ENCODE results near the gene MYL4. TPM values are rescaled to one million over a fixed set of nuclear protein-coding genes. Genes with fewer than 3 reads are reported as not detected.

The MYL4 gene
- total RNA-seq, 1 donor from 2014 or later = 7.6 TPM

GRCh38 chr17:47270946-47271705 lies 62.0 kb downstream of the MYL4 start:
- DNase-seq = no peak
- Mint-ChIP-seq H3K36me3 (ENCODE audit: unreplicated experiment) (no peaks in the 10 kb centered on the region), H3K27me3 (ENCODE audit: unreplicated experiment) (peaks cover 1% of the 10 kb centered on the region), H3K4me1 (ENCODE audit: low read depth, unreplicated experiment) (peaks cover 4% of the 10 kb centered on the region), H3K27ac (ENCODE audit: unreplicated experiment) (no peak overlapping the region), H3K9me3 (ENCODE audit: unreplicated experiment) (peaks cover 4% of the 10 kb centered on the region), H3K4me3 (ENCODE audit: unreplicated experiment) (no peak overlapping the region)
- TF ChIP-seq CTCF (IDR thresholded peaks at IDR 0.05; ENCODE audit: partially characterized antibody, unreplicated experiment) = no peak

GRCh38 chr17:47272491-47272890 lies 63.3 kb downstream of the MYL4 start:
- peaks cover 4% of the 10 kb centered on the region for H3K9me3 Mint-ChIP-seq (ENCODE audit: unreplicated experiment)
- no peaks in the 10 kb centered on the region for H3K36me3 Mint-ChIP-seq (ENCODE audit: unreplicated experiment)
- H3K27ac Mint-ChIP-seq (ENCODE audit: unreplicated experiment) = no peak overlapping the region
- peaks cover 8% of the 10 kb centered on the region for H3K4me1 Mint-ChIP-seq (ENCODE audit: low read depth, unreplicated experiment)
- H3K27me3 Mint-ChIP-seq (ENCODE audit: unreplicated experiment) = peaks cover 1% of the 10 kb centered on the region
- no peak for DNase-seq
- no peak overlapping the region for H3K4me3 Mint-ChIP-seq (ENCODE audit: unreplicated experiment)
- no peak for TF ChIP-seq CTCF (IDR thresholded peaks at IDR 0.05; ENCODE audit: partially characterized antibody, unreplicated experiment)

GRCh38 chr17:47273245-47273644 lies 64.1 kb downstream of the MYL4 start:
- no peak overlapping the region for H3K27ac Mint-ChIP-seq (ENCODE audit: unreplicated experiment)
- no peak for DNase-seq
- TF ChIP-seq CTCF (IDR thresholded peaks at IDR 0.05; ENCODE audit: partially characterized antibody, unreplicated experiment) = no peak

More at GRCh38 chr17:47273245-47273644, 64.1 kb downstream of the MYL4 start:
- H3K4me3 Mint-ChIP-seq (ENCODE audit: unreplicated experiment) = no peak overlapping the region
- peaks cover 1% of the 10 kb centered on the region for H3K27me3 Mint-ChIP-seq (ENCODE audit: unreplicated experiment)
- H3K36me3 Mint-ChIP-seq (ENCODE audit: unreplicated experiment) = no peaks in the 10 kb centered on the region
- peaks cover 4% of the 10 kb centered on the region for H3K9me3 Mint-ChIP-seq (ENCODE audit: unreplicated experiment)
- peaks cover 8% of the 10 kb centered on the region for H3K4me1 Mint-ChIP-seq (ENCODE audit: low read depth, unreplicated experiment)

Other genes with a start within 250 kb of the MYL4 start
- gene RPRML, start 230.1 kb upstream of the MYL4 start, total RNA-seq (ENCODE audit: unreplicated experiment) = 4.5 TPM
- 94.6 TPM for gene CDC27, start 20.1 kb upstream of the MYL4 start, total RNA-seq (ENCODE audit: unreplicated experiment)
- gene ITGB3, start 44.5 kb downstream of the MYL4 start, total RNA-seq (ENCODE audit: unreplicated experiment) = not detected
- 3.3 TPM for gene EFCAB13, start 114.6 kb downstream of the MYL4 start, total RNA-seq (ENCODE audit: unreplicated experiment)

All from glutamatergic neuron (in vitro differentiated cells).